ENCODE measurements around the gene AASDHPPT. TPM values are rescaled to one million over a fixed set of nuclear protein-coding genes. Genes with fewer than 3 reads are reported as not detected.

The AASDHPPT gene
- polyA plus RNA-seq, 1 donor from 2014 or later = 322 TPM

DNA sequence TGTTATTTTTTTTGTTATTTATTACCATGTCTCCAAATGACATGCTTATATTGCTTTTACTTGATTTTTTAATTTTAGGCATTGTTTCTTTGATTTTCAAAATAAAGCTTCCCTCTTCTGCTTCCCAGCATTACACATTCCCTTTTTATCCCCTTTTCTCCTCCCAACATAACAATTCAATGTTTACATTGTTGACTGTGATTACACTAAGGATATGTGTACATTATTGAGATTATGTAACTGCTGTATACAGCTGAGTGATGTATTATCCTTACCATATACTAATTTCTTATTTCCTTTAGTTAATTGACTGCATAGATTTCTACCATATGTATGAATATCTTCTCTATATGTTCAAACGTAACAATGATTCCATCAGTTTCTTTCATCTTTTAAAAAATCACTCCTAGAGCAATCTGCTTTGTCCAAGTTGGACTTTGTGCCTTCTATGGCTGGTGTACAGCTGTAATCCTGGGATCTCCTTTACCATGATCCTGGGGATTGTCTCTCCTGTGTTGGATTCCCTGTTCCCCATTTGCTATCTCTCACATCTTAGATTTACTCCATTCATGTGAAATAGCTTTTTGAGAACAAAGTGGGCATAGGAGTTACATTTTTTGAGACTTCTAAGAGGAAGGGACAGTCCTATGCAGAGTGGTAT lies 21.6 kb downstream of the AASDHPPT start:
- no peak for TF ChIP-seq EP300 (conservative IDR thresholded peaks at IDR 0.05; ENCODE audit: poor library complexity, severe bottlenecking)
- TF ChIP-seq RAD21 (conservative IDR thresholded peaks at IDR 0.05) = no peak
- TF ChIP-seq, protein P1, sequence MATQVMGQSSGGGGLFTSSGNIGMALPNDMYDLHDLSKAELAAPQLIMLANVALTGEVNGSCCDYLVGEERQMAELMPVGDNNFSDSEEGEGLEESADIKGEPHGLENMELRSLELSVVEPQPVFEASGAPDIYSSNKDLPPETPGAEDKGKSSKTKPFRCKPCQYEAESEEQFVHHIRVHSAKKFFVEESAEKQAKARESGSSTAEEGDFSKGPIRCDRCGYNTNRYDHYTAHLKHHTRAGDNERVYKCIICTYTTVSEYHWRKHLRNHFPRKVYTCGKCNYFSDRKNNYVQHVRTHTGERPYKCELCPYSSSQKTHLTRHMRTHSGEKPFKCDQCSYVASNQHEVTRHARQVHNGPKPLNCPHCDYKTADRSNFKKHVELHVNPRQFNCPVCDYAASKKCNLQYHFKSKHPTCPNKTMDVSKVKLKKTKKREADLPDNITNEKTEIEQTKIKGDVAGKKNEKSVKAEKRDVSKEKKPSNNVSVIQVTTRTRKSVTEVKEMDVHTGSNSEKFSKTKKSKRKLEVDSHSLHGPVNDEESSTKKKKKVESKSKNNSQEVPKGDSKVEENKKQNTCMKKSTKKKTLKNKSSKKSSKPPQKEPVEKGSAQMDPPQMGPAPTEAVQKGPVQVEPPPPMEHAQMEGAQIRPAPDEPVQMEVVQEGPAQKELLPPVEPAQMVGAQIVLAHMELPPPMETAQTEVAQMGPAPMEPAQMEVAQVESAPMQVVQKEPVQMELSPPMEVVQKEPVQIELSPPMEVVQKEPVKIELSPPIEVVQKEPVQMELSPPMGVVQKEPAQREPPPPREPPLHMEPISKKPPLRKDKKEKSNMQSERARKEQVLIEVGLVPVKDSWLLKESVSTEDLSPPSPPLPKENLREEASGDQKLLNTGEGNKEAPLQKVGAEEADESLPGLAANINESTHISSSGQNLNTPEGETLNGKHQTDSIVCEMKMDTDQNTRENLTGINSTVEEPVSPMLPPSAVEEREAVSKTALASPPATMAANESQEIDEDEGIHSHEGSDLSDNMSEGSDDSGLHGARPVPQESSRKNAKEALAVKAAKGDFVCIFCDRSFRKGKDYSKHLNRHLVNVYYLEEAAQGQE (IDR thresholded peaks at IDR 0.05; ENCODE audit: borderline replicate concordance) = no peak
- TF ChIP-seq, protein P2, sequence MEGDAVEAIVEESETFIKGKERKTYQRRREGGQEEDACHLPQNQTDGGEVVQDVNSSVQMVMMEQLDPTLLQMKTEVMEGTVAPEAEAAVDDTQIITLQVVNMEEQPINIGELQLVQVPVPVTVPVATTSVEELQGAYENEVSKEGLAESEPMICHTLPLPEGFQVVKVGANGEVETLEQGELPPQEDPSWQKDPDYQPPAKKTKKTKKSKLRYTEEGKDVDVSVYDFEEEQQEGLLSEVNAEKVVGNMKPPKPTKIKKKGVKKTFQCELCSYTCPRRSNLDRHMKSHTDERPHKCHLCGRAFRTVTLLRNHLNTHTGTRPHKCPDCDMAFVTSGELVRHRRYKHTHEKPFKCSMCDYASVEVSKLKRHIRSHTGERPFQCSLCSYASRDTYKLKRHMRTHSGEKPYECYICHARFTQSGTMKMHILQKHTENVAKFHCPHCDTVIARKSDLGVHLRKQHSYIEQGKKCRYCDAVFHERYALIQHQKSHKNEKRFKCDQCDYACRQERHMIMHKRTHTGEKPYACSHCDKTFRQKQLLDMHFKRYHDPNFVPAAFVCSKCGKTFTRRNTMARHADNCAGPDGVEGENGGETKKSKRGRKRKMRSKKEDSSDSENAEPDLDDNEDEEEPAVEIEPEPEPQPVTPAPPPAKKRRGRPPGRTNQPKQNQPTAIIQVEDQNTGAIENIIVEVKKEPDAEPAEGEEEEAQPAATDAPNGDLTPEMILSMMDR (IDR thresholded peaks at IDR 0.05; ENCODE audit: poor library complexity, severe bottlenecking) = no peak
- no peak for TF ChIP-seq MXI1 (conservative IDR thresholded peaks at IDR 0.05; ENCODE audit: poor library complexity, severe bottlenecking)
- no peak for TF ChIP-seq EZH2 (IDR thresholded peaks at IDR 0.05; ENCODE audit: borderline replicate concordance, insufficient read depth, low read length, poor library complexity, severe bottlenecking)
- TF ChIP-seq TAF1 (IDR thresholded peaks at IDR 0.05; ENCODE audit: low read depth) = no peak
- no peak for TF ChIP-seq POLR2AphosphoS5 (IDR thresholded peaks at IDR 0.05)
- TF ChIP-seq SMC3 (conservative IDR thresholded peaks at IDR 0.05; ENCODE audit: poor library complexity) = no peak

DNA sequence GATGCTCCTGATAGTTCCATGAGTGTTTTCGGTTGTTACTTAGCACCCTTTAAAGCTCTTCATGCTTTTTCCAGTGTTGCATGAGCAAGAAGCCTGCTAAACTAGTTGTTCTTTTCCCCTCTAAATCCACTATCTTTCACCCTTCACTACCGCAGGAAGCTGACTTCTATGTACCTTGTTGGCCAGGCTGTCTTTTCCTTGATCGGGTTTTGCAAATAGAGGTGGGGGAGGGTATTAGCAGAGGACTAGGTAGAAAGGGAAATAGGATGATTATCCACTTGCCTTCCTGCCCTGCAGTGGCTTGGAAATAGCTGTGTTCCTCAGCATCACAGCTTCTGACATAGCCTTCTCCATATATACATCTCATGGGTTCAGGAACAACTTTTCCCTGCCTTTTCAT lies 23.9 kb downstream of the AASDHPPT start:
- no peak for TF ChIP-seq TAF1 (IDR thresholded peaks at IDR 0.05; ENCODE audit: low read depth)
- no peak for TF ChIP-seq MXI1 (conservative IDR thresholded peaks at IDR 0.05; ENCODE audit: poor library complexity, severe bottlenecking)
- no peak for TF ChIP-seq EZH2 (IDR thresholded peaks at IDR 0.05; ENCODE audit: borderline replicate concordance, insufficient read depth, low read length, poor library complexity, severe bottlenecking)
- TF ChIP-seq SMC3 (conservative IDR thresholded peaks at IDR 0.05; ENCODE audit: poor library complexity) = no peak
- TF ChIP-seq, protein P2 (IDR thresholded peaks at IDR 0.05; ENCODE audit: poor library complexity, severe bottlenecking) = no peak
- Histone ChIP-seq H4K20me1 (ENCODE audit: insufficient read depth) (no peaks in the 10 kb centered on the region), H3K4me3 (ENCODE audit: low read length) (no peak overlapping the region), H3K9me2 (ENCODE audit: insufficient read depth, low read length) (no peaks in the 10 kb centered on the region), H3K36me3 (ENCODE audit: insufficient read depth, low read length) (peaks cover 13% of the 10 kb centered on the region), H3K4me2 (ENCODE audit: low read length) (no peak overlapping the region), H2AFZ (ENCODE audit: low read depth, low read length) (no peak overlapping the region), H3K27ac (ENCODE audit: low read length) (no peak overlapping the region), H3K9me3 (ENCODE audit: low read length) (no peaks in the 10 kb centered on the region), H3K27me3 (ENCODE audit: insufficient read depth, low read depth, low read length) (no peaks in the 10 kb centered on the region), H3F3A (ENCODE audit: insufficient read depth, low read length, poor library complexity, severe bottlenecking) (no peaks in the 10 kb centered on the region), H3K79me2 (replicated peaks; ENCODE audit: insufficient read depth, low read length) (no peaks in the 10 kb centered on the region), H3K9ac (ENCODE audit: low read length) (no peak overlapping the region)

More for the DNA sequence above, 21.6 kb downstream of the AASDHPPT start:
- Histone ChIP-seq H3K79me2 (replicated peaks; ENCODE audit: insufficient read depth, low read length) (no peaks in the 10 kb centered on the region), H3K27me3 (ENCODE audit: insufficient read depth, low read depth, low read length) (no peaks in the 10 kb centered on the region), H3K4me3 (ENCODE audit: low read length) (no peak overlapping the region), H3K27ac (ENCODE audit: low read length) (no peak overlapping the region), H3K9me2 (ENCODE audit: insufficient read depth, low read length) (no peaks in the 10 kb centered on the region), H3K9me3 (ENCODE audit: low read length) (no peaks in the 10 kb centered on the region), H3F3A (ENCODE audit: insufficient read depth, low read length, poor library complexity, severe bottlenecking) (no peaks in the 10 kb centered on the region), H3K9ac (ENCODE audit: low read length) (no peak overlapping the region), H2AFZ (ENCODE audit: low read depth, low read length) (no peak overlapping the region), H3K36me3 (ENCODE audit: insufficient read depth, low read length) (peaks cover 13% of the 10 kb centered on the region), H3K4me2 (ENCODE audit: low read length) (no peak overlapping the region), H4K20me1 (ENCODE audit: insufficient read depth) (no peaks in the 10 kb centered on the region)

All from neural cell (in vitro differentiated cells).